Astrocyte (in vitro differentiated cells and primary cell): Measurements from ENCODE around the gene KCNMA1.

Source experiments
- CTCF ChIP-seq: IDR thresholded peaks from 2 replicates; pipeline ENCODE4 v1.5.1; 2011; ENCODE audit warnings: low read depth, mild to moderate bottlenecking, inconsistent platforms, low read length, moderate library complexity; ENCODE audit not compliant: insufficient read depth
- EZH2 ChIP-seq: IDR thresholded peaks from 2 replicates; pipeline ENCODE4 v1.6.1; 2012; ENCODE audit warnings: mild to moderate bottlenecking, low read length, inconsistent platforms; ENCODE audit not compliant: insufficient read depth

- TF ChIP-seq CTCF = no peak
- no peak for TF ChIP-seq EZH2
Observed at GRCh38 chr10:77381750-77382149, 255.9 kb downstream of the KCNMA1 start.
